Adrenal gland (tissue), 5 donors: ENCODE data around the gene CEP72.

Experiments
- POLR2A ChIP-seq, 2 donors: fragments of 450-650 bp; IDR thresholded peaks; one replicate each; pipeline ENCODE4 v1.6.1; 2017; ENCODE audit warnings: antibody characterized with exemption in 2 of 2, mild to moderate bottlenecking in 2 of 2, moderate library complexity in 1 of 2
- TF ChIP-seq, protein P1 (sequence below), 6 experiments: fragments of 450-650 bp in 4 of 6; fragments of 200-600 bp in 2 of 6; sonication (generic) in 1 of 6; IDR thresholded peaks; 1 replicate in 5 of 6; 2 replicates in 1 of 6; pipeline versions ENCODE4 v1.5.1 to v1.8.0; 2016 to 2021; ENCODE audit warnings: antibody characterized with exemption in 6 of 6, mild to moderate bottlenecking in 2 of 6, moderate library complexity in 1 of 6
- donor health status: DM: no; HTN: no; CAD: no.

DNA sequence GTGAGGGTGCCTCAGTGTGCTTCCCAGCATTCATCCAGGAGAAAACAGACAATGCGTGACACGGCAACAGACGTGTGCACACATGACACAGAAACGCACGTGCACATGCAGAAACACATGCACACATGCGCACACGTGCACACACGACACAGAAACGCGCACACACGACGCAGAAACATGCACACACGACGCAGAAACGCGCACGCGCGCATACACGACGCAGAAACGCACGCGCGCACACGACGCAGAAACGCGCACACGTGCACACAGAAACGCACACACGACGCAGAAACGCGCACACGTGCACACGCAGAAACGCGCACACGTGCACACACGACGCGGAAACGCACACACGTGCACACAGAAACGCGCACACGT, 64.5 kb downstream of the CEP72 start:
- TF ChIP-seq, protein P1, sequence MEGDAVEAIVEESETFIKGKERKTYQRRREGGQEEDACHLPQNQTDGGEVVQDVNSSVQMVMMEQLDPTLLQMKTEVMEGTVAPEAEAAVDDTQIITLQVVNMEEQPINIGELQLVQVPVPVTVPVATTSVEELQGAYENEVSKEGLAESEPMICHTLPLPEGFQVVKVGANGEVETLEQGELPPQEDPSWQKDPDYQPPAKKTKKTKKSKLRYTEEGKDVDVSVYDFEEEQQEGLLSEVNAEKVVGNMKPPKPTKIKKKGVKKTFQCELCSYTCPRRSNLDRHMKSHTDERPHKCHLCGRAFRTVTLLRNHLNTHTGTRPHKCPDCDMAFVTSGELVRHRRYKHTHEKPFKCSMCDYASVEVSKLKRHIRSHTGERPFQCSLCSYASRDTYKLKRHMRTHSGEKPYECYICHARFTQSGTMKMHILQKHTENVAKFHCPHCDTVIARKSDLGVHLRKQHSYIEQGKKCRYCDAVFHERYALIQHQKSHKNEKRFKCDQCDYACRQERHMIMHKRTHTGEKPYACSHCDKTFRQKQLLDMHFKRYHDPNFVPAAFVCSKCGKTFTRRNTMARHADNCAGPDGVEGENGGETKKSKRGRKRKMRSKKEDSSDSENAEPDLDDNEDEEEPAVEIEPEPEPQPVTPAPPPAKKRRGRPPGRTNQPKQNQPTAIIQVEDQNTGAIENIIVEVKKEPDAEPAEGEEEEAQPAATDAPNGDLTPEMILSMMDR (IDR thresholded peaks at IDR 0.05): no peak
- TF ChIP-seq POLR2A (IDR thresholded peaks at IDR 0.05): no peak
